HepG2 (cell line): ENCODE data around the gene FRMD8. TPM values are rescaled to one million over a fixed set of nuclear protein-coding genes. Genes with fewer than 3 reads are reported as not detected.

Experiments
- BCLAF1 ChIP-seq: fragments of 450-650 bp; IDR thresholded peaks from 2 replicates; pipeline ENCODE4 v1.6.1; 2017; ENCODE audit warnings: mild to moderate bottlenecking
- BRD4 ChIP-seq: sonication (generic); formaldehyde crosslinking; IDR thresholded peaks from 2 replicates; pipeline ENCODE4 v1.4.0; 2020; ENCODE audit warnings: missing genetic modification reagents
- FOXC1 ChIP-seq: sonication (generic); formaldehyde crosslinking; IDR thresholded peaks from 2 replicates; pipeline ENCODE4 v1.8.0; 2022; ENCODE audit warnings: mild to moderate bottlenecking, missing genetic modification reagents, borderline replicate concordance
- FOXM1 ChIP-seq: sonication (generic); formaldehyde crosslinking; IDR thresholded peaks from 2 replicates; pipeline ENCODE4 v1.5.0; 2020; ENCODE audit warnings: missing genetic modification reagents
- HMGXB3 ChIP-seq: sonication (generic); formaldehyde crosslinking; IDR thresholded peaks from 2 replicates; pipeline ENCODE4 v1.4.0; 2020; ENCODE audit warnings: missing genetic modification reagents, borderline replicate concordance
- KLF16 ChIP-seq, 2 experiments: sonication (generic) in 1 of 2; formaldehyde crosslinking in 1 of 2; IDR thresholded peaks; 2 replicates each; pipeline versions ENCODE4 v1.6.1 to v1.8.0; 2016 to 2023; ENCODE audit warnings: missing genetic modification reagents in 2 of 2, missing compliant biosample characterization in 1 of 2
- LRRFIP1 ChIP-seq: sonication (generic); formaldehyde crosslinking; conservative IDR thresholded peaks from 2 replicates; pipeline ENCODE4 v1.4.0; 2020; ENCODE audit warnings: missing genetic modification reagents
- MAFG ChIP-seq: sonication (generic); formaldehyde crosslinking; IDR thresholded peaks from 2 replicates; pipeline ENCODE4 v1.5.1; 2020; ENCODE audit warnings: mild to moderate bottlenecking, missing genetic modification reagents
- RAD51 ChIP-seq: fragments of 450-650 bp; IDR thresholded peaks from 2 replicates; pipeline ENCODE4 v1.6.1; 2016; ENCODE audit warnings: borderline replicate concordance
- RBM39 ChIP-seq: fragments of 200-400 bp; formaldehyde crosslinking; IDR thresholded peaks from one replicate; pipeline ENCODE4 v1.6.1; 2018; ENCODE audit warnings: antibody characterized with exemption, mild to moderate bottlenecking, low read depth, low read length; ENCODE audit not compliant: poor library complexity, severe bottlenecking
- RORA ChIP-seq: sonication (generic); formaldehyde crosslinking; IDR thresholded peaks from 2 replicates; pipeline ENCODE4 v1.5.0; 2020; ENCODE audit warnings: mild to moderate bottlenecking, missing genetic modification reagents, moderate library complexity
- SYNCRIP ChIP-seq: fragments of 200-400 bp; formaldehyde crosslinking; IDR thresholded peaks from 2 replicates; pipeline ENCODE4 v1.6.1; 2018; ENCODE audit warnings: mild to moderate bottlenecking, low read depth, low read length; ENCODE audit not compliant: insufficient read depth
- TBX2 ChIP-seq: sonication (generic); formaldehyde crosslinking; IDR thresholded peaks from 2 replicates; pipeline ENCODE4 v1.5.0; 2020; ENCODE audit warnings: missing genetic modification reagents, mild to moderate bottlenecking, borderline replicate concordance
- ZBTB44 ChIP-seq: sonication (generic); formaldehyde crosslinking; IDR thresholded peaks from 2 replicates; pipeline ENCODE4 v1.4.0; 2020; ENCODE audit warnings: missing genetic modification reagents
- ZNF367 ChIP-seq: sonication (generic); formaldehyde crosslinking; IDR thresholded peaks from 2 replicates; pipeline ENCODE4 v1.4.0; 2020; ENCODE audit warnings: missing genetic modification reagents, borderline replicate concordance
- ZNF652 ChIP-seq: IDR thresholded peaks from 2 replicates; pipeline ENCODE4 v1.6.1; 2016; ENCODE audit warnings: low read depth, borderline replicate concordance
- ZNF839 ChIP-seq: sonication (generic); formaldehyde crosslinking; IDR thresholded peaks from 2 replicates; pipeline ENCODE4 v1.4.0; 2020; ENCODE audit warnings: missing genetic modification reagents, mild to moderate bottlenecking, borderline replicate concordance
- polyA plus RNA-seq, 8 experiments: library from polyadenylated mRNA; depleted of rRNA in 3 of 8; stranded (reverse) in 7 of 8; unstranded in 1 of 8; fragments of >200 nt; fragmentation: Illumina TruSeq in 4 of 8; extraction: Trizol in 4 of 8; gene quantifications; 2 replicates each; pipeline versions ENCODE4 v1.2.1 to v1.2.3, GENCODE V29; 2011 to 2016; ENCODE audit warnings: low read depth in 4 of 8, missing spikeins in 1 of 8, mixed read lengths in 1 of 8; ENCODE audit not compliant: insufficient read depth in 1 of 8
- total RNA-seq, 5 experiments: library from RNA; depleted of rRNA; stranded (reverse); fragments of >200 nt; fragmentation: Illumina TruSeq; extraction: Trizol; gene quantifications; 2 replicates each; pipeline ENCODE4 v1.2.3, GENCODE V29; 2016; ENCODE audit warnings: low read depth in 1 of 5

Gene FRMD8
- total and polyA plus RNA-seq, 2 of the 13 experiments (the other 11 are each of a cell fraction or from before 2014, with no cell fraction given) = 5.8 to 20.6 TPM

GRCh38 chr11:65418681-65419459, 32.4 kb downstream of the FRMD8 start (continued):
- TF ChIP-seq RBM39 = peak; percentile 44
- TF ChIP-seq HMGXB3 (CRISPR knock-in tag) = no peak; the same call in 1 of the 2 replicates
- peak; percentile 34; the same call in 1 of the 2 replicates for TF ChIP-seq ZNF652 (CRISPR knock-in tag)
- TF ChIP-seq FOXC1 (CRISPR knock-in tag) = no peak
- no peak for TF ChIP-seq ZNF839 (CRISPR knock-in tag)
- TF ChIP-seq TBX2 = peak; percentile 98
- no peak for TF ChIP-seq RORA (CRISPR knock-in tag)
- TF ChIP-seq SYNCRIP = no peak
- peak; percentile 51; the same call in 1 of the 2 replicates for TF ChIP-seq ZBTB44 (CRISPR knock-in tag)
- no peak for TF ChIP-seq FOXM1 (CRISPR knock-in tag)
- TF ChIP-seq ZNF367 = 0 out of 2 replicates have a peak, but pooled peaks have one; percentile 25
- TF ChIP-seq MAFG = peak; percentile 95
- peak; percentile 85; the same call in 1 of the 2 replicates for TF ChIP-seq BRD4 (CRISPR knock-in tag)
- TF ChIP-seq KLF16 (CRISPR knock-in tag; IDR thresholded peaks at IDR 0.05) = peak in 1 of 2 experiments; percentile 71; a peak in 1 of 4 replicates
- TF ChIP-seq RAD51 = peak; percentile 87
- no peak for TF ChIP-seq LRRFIP1 (CRISPR knock-in tag)
- no peak for TF ChIP-seq BCLAF1
